Activated CD8-positive, alpha-beta memory T cell treated with anti-CD3 and anti-CD28 coated beads, Interleukin-2, amount 50 U/mL, for 24 hours (primary cell): ENCODE data around the gene UBTD1.
"Not testable (repeated sequence)": the region's sequence is repeated elsewhere in the genome, so short reads cannot be mapped to it uniquely, and the experiment has no call there.

Experiments
- DNase-seq: peaks from one replicate; pipeline ENCODE4 v3.0.0-alpha.2; 2020; ENCODE audit errors: extremely low read depth

The UBTD1 gene

GRCh38 chr10:97515271-97515978, 16.7 kb downstream of the UBTD1 start:
- DNase-seq = no peak

DNA sequence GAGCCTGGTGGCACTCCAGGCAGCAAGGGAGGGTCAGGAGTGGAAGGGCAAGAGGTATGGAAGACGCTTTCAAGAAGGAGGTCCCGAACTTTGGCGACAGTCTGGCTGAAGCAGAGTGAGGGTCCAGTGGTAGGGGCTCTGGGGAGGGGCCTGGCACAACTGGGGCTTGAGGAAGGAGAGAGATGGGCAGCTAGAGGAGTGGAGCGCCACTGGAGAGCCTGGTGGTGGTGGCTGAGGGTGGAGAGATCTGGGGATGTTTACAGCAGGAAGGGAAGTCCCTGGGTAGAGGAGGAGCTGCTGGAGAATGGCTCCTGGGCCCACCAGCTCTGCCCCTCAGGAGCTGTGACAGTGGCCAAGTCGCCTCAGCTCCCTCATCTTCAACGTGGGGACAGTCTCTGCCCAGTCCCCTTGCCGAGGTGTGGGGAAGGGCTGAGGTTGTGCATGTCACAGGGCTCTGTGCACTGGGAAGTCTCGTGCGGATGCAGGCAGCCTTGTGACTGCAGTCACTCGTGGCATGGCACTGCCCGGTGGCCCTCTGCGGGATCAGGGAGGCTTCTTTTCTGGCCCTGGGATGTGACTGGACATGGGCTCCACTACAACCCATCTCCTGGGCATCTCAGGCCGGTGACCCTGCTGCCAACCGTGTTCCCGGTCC, 18.5 kb downstream of the UBTD1 start:
- DNase-seq = no peak

DNA sequence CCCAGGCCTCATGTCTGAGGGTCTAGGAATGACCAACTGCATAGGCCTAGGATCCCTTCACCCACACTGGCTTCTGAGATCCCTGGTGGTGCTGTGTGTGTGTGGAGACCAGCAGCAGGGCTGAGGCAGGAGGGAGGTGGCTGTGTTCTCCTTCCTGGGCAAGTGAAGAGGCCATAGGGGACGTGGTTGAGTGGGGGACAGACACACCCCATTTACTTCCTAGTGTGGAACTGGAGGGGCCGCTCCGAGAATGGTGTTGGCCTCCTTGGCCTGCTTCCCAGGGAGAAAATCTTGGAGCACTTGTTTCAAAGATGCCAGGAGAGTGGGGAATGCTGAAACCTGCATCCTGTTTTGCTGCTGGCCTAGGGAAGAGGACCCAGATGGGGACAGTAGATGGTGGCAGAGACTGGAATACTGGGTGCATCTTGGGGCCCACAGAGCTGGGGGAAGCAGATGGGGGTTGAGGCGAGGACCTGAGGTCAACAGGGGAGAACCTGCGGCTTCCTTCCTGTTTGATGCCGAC, 19.1 kb downstream of the UBTD1 start:
- DNase-seq = no peak

DNA sequence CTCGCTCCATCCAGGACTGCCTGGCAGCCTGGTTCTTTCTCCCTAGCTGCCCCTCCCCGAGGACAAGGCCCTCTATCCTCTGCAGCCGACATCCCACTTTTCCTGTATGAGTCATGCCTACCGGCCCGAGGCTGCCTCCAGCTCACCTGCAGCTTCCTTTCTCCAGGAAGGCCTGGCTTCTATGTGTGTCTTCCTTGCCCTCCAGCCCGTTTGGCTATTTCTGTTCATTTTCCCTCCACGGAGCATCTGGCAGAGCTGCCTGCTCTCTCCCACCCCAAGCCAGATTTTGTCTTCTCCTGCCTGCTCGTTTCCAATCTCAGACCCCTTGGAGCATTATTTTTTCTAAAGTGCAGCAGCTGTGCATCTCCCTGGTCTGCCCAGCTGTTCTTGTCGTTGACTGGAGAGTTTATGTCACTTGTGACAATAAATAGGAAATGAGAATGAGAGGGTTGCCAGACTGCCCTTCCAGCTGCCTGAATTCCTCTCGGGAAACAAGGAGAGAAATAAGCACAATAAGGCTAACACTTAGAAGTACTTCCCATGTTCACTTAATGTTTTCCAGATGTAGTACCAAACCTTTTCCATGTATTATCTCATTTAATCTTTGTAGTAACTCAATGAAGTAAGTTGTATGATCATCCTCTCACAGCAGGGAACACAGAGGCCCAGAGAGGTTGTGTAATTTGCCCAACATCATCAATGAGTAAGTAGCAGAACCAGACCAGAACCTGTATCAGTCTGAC, 19.7 kb downstream of the UBTD1 start:
- no peak for DNase-seq

DNA sequence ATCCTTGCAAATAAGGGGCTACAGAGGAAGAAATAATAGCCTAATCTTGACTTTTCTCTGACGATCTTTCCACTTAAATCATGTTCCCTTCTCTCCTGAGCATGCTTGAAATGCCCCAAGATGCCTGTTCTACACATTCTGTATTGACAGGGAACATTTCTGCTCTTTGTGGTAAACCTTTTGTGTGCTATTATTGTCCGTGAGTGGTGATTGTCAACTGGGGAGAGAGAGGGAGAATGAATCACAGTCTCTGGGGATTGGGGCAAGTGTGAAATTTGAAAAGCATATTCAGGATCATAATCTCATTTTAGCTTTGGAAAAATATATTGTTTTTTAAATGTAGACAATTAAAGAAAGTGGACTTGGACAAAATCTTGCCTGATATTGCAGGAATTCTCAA, 20.6 kb downstream of the UBTD1 start:
- DNase-seq = no peak

GRCh38 chr10:97520520-97520919, 21.8 kb downstream of the UBTD1 start:
- DNase-seq = no peak

DNA sequence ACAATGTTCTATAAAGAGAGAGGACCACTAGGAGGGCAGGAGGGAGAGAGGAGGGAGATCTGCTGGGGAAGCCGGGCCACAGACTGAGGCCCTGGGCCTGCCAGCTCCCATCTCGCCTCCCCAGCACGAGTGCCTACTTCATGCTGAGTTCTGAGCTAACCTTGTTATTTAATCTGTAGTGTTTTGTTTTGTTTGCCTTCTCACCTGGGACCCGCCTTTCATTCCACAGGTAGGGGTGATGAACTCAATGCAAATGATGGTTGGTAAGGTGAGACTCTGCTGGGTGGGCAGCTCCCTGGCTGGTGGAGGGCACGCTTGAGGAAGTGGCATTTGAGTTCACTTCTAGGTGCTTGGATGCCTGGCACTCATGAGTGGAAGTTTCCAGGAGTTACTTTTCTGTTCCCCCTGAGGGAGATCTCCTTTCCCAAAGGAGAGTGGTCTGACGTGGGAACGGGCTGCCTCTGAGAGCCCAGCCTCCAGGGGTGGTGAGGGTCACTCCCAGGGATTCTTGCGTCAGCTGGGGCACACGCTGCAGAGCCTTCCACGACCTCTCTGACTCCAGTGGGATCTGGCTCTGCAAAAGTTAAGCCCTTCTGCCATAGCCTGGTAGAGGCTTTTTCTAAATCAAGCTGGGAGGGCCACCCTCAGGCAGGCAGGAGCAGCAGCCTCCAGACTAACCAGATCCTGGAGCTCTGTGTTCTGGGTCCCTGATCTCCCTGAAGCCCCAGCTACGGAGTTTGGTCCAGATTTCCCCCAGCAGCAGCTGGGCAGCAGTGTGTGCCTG, 22.4 kb downstream of the UBTD1 start:
- no peak for DNase-seq

DNA sequence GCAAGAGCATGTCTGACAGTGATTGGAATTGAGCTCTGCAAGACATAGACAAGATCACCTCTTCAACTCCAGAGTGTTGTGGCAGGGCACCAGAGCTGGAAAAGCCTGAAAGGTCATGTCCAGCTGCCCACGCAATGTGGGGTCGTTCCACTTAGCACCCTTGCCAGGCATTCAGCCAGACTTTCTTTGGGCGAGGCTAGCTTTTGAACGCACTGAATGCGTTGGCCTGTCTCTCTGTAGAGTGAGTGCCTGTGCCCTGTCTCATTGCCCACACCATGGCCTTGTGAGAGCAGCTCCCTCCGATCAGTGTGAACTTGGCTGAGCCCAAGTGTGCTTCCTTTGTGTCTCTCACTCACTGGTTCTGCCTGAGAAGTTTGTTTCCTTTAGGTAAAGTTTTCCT, 23.3 kb downstream of the UBTD1 start:
- no peak for DNase-seq

- DNase-seq = no peak
Measured at GRCh38 chr10:97522937-97523336, 24.2 kb downstream of the UBTD1 start.

- no peak for DNase-seq
Measured at GRCh38 chr10:97525086-97525485, 26.4 kb downstream of the UBTD1 start.

- no peak for DNase-seq
Measured at GRCh38 chr10:97525683-97526110, 27.0 kb downstream of the UBTD1 start.

GRCh38 chr10:97528876-97529275, 30.2 kb downstream of the UBTD1 start:
- not testable (repeated sequence) for DNase-seq

GRCh38 chr10:97529685-97530465, 31.2 kb downstream of the UBTD1 start:
- no peak for DNase-seq

DNA sequence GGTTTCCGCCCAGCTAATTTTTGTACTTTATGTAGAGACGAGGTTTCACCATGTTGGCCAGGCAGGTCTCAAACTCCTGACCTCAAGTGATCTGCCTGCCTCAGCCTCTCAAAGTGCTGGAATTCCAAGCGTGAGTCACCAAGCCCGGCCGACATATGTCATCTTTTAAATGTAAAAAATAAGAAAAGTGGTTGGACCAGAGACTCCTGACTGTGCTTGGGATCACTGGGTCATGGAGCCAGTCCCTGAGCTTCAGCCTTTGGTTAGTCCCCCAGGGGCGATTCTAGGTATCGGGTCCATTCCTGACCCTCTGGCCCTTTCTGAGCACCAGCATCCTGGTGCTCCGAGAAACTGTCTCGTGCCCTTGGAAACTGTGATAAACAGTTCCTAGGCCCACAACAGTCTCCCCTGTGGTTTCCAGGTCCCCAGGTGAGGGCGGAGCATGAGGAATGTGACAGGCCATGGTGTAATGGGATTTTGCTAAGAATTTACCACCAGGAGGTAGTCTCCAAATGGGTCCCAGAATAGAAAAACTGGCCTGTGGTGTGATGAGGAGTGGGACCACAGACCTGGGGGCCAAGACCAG, 32.8 kb downstream of the UBTD1 start:
- DNase-seq = no peak

GRCh38 chr10:97532935-97533671, 34.4 kb downstream of the UBTD1 start:
- no peak for DNase-seq

DNA sequence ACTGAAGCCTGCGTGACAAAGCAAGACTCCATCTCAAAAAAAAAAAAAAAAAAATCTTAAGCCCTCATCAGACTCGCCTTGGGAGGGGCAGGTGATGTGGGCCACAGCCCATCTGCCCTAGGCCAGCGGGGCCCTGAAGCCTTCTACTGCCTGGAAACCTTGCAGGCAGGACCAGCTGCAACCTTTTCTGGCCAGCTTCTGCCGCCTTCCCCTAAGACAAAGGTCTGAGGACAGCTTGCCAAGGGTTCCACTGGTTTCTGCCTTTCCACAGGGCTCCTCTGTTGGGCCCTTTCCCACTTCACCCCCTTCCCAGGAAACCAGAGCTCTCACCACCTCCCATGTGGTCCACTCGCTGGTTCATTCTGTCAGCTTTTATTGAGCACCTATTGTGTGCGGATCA, 35.2 kb downstream of the UBTD1 start:
- no peak for DNase-seq

DNA sequence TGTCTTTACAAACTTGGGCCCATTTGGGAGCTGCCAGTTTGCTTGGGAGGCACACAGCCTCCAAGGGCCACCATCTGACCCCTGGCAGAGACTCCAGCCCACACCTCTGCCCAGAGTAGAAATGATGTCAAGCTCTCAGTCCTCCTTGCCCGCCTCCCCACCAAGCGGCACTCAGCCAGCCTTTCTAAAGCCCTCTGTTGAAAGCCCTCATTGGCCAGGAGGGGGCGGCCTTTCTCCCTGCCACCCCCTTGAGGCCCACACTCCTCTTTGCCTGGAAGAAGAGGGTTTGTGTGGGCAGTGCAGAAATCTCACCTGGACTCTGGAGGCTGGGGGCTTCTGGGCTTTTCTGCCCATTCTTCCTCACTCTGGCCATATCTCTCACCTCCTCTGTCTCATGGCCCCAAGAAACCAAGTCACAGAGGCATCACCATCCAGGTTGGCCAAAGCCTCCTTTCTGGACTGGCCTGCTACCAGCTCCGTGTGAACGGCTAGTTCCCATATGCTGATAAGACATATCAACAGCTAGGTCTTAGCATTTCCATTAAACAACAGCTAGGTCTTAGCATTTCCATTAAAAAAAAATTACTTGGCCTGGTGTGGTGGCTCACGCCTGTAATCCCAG, 36.1 kb downstream of the UBTD1 start:
- DNase-seq = no peak

DNA sequence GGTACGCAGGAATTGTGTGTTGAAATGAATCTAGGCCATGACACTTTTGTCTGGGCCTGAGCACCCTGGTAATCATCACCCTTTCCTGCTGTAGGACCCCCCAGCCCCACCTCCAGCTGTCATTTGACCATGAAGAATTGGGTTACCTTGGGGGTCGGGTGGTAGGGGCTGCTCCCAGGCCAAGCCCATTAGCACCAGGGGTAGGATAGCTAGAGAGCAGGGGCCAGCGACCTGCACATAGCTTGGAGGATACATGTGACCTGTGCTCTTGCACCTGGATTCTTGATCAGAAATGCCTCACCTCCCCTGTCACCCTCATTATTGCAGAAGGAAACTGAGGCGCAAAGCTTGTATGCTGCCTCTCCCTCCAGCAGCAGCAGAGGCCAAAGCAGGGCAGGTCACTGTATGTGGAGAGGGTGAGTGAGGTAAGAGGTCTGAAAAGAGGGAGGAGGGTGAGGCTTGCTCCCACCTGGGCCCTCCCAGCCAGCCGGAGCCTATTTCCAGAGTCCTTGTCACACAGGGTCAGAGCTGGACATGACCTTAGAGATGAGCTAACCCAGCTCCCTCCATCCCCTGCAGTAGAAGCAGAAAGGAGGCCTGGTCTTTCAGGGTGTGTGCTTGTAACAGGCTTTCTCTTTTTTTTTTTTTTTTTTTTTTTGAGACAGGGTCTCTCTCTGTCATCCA, 38.6 kb downstream of the UBTD1 start:
- DNase-seq = no peak

DNA sequence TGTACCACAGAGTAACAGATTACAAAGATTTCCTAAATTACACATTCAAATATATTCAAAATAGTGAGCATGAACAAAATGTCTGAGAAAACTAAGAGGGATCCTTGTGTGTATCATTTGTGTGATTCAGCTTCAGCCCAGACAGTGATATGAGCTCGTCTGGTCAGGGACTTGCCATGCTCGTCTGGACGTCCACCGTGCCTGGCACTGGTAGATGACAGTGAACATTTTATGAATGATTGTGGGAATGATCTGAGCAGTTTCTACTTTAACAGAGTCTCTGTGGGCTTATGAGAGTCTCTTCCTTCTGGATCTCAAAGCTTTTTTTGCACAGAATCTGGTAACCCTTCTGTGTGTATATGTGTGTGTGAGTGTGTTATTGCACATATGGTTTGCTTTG, 39.7 kb downstream of the UBTD1 start:
- no peak for DNase-seq
